ENCODE data around the gene CCND1.

DNA sequence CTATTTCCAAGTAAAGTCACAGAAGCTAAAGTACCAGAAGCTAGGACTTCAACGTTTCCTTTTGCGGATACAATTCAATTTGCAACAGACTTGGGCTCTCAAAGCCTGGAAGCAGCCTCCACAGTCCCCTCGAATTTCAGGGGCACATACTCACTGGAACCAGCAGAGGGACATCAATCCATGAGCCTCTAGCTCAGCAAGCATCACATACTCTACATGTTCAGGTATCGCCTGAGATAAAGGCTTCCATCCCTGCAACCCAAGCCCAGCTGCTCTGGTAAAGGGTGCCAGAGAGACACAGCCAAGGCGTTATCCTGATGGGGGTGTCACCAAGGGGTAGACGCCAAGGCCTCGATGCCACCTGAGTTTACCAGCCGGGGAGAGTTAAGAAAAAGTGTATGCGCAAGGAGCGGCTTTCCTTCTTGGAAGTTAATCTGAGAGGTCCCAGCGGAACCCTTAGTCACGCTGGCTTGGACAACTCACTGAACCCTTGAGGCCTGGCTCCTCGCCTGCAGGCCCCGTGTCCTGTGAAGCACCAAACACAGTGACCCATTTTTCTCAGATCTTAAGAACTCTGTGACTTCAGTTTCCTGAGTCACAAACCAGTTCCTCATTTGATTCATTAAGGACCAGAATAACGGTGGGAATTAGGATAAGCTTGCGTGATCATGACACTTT is 21.2 kb downstream of the CCND1 start:
- TF ChIP-seq POLR2AphosphoS5 (IDR thresholded peaks at IDR 0.05; ENCODE audit: low read depth, low read length) (no peak), TAF1 (IDR thresholded peaks at IDR 0.05; ENCODE audit: borderline replicate concordance, insufficient read depth, low read length) (no peak), SIN3A (IDR thresholded peaks at IDR 0.05; ENCODE audit: borderline replicate concordance, insufficient read depth, low read length) (no peak)
- TF ChIP-seq, protein P1, sequence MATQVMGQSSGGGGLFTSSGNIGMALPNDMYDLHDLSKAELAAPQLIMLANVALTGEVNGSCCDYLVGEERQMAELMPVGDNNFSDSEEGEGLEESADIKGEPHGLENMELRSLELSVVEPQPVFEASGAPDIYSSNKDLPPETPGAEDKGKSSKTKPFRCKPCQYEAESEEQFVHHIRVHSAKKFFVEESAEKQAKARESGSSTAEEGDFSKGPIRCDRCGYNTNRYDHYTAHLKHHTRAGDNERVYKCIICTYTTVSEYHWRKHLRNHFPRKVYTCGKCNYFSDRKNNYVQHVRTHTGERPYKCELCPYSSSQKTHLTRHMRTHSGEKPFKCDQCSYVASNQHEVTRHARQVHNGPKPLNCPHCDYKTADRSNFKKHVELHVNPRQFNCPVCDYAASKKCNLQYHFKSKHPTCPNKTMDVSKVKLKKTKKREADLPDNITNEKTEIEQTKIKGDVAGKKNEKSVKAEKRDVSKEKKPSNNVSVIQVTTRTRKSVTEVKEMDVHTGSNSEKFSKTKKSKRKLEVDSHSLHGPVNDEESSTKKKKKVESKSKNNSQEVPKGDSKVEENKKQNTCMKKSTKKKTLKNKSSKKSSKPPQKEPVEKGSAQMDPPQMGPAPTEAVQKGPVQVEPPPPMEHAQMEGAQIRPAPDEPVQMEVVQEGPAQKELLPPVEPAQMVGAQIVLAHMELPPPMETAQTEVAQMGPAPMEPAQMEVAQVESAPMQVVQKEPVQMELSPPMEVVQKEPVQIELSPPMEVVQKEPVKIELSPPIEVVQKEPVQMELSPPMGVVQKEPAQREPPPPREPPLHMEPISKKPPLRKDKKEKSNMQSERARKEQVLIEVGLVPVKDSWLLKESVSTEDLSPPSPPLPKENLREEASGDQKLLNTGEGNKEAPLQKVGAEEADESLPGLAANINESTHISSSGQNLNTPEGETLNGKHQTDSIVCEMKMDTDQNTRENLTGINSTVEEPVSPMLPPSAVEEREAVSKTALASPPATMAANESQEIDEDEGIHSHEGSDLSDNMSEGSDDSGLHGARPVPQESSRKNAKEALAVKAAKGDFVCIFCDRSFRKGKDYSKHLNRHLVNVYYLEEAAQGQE (IDR thresholded peaks at IDR 0.05; ENCODE audit: insufficient read depth in 1 of 2, low read depth in 2 of 2, low read length in 2 of 2): no peak

Measured in PFSK-1 (cell line).